ENCODE measurements around the gene CEP152.

CEP152 gene

DNA sequence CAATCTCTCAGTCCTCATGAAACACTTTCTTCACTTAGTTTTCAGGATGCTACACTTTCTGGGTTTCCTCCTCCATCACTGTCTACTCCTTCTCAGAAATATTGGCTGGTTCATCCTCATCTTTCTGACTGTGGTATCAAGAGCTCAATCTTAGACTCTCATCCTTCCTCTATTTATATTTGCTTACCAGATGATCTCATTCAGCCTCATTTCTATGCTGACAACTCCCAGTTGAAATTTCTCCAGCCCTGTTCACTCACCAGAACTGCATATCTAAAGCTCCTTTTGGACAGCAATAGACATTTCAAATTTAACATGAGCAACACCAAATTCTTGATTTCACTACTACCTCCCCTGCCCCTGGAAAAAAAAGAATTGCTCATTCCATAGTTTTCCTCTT, 117.4 kb downstream of the CEP152 start:
- no peak for DNase-seq (ENCODE audit: extremely low read depth, low read depth)
- no peak for TF ChIP-seq CTCF (IDR thresholded peaks at IDR 0.05; ENCODE audit: low read depth, low read length)

- TF ChIP-seq CTCF (IDR thresholded peaks at IDR 0.05; ENCODE audit: low read depth, low read length) = no peak
- no peak for DNase-seq (ENCODE audit: extremely low read depth, low read depth)
Observed at GRCh38 chr15:48688493-48688892, 122.4 kb downstream of the CEP152 start.
